MM.1S (cell line): ENCODE results near the gene MTA3.

Experiments used
- DNase-seq: peaks from one replicate; pipeline ENCODE4 v3.0.0-alpha.2; 2015
- H2AFZ ChIP-seq: fragments of 300-600 bp; sonication (generic); 2 replicates; pipeline ENCODE4 v1.6.0; 2016; ENCODE audit warnings: antibody characterized with exemption, low read length
- H3F3A ChIP-seq: fragments of 300-600 bp; sonication (generic); 2 replicates; pipeline ENCODE4 v1.6.1; 2016; ENCODE audit warnings: mild to moderate bottlenecking, antibody characterized with exemption, low read length, moderate library complexity, mixed read lengths; ENCODE audit not compliant: insufficient read depth
- H3K27ac ChIP-seq: fragments of 300-600 bp; sonication (generic); 2 replicates; pipeline ENCODE4 v1.5.1; 2016; ENCODE audit warnings: mild to moderate bottlenecking, low read length
- H3K27me3 ChIP-seq: fragments of 300-600 bp; sonication (generic); replicated peaks from 2 replicates; pipeline ENCODE4 v1.6.0; 2016; ENCODE audit warnings: low read length; ENCODE audit not compliant: insufficient read depth
- H3K36me3 ChIP-seq: fragments of 300-600 bp; sonication (generic); replicated peaks from 2 replicates; pipeline ENCODE4 v1.6.1; 2016; ENCODE audit warnings: mild to moderate bottlenecking, low read length, mixed read lengths; ENCODE audit not compliant: insufficient read depth
- H3K4me1 ChIP-seq: fragments of 300-600 bp; sonication (generic); 2 replicates; pipeline ENCODE4 v1.6.1; 2016; ENCODE audit warnings: low read length, mixed read lengths
- H3K4me2 ChIP-seq: fragments of 300-600 bp; sonication (generic); 2 replicates; pipeline ENCODE4 v1.6.0; 2016; ENCODE audit warnings: low read depth, low read length
- H3K4me3 ChIP-seq: fragments of 300-600 bp; sonication (generic); 2 replicates; pipeline ENCODE4 v1.5.1; 2016; ENCODE audit warnings: low read length, mixed read lengths
- H3K79me2 ChIP-seq: fragments of 300-600 bp; sonication (generic); 2 replicates; pipeline ENCODE4 v1.6.1; 2016; ENCODE audit warnings: mixed run types, low read length, mixed read lengths
- H3K9ac ChIP-seq: fragments of 300-600 bp; sonication (generic); 2 replicates; pipeline ENCODE4 v1.6.1; 2016; ENCODE audit warnings: low read length, mixed read lengths
- H3K9me2 ChIP-seq: fragments of 300-600 bp; sonication (generic); replicated peaks from 2 replicates; pipeline ENCODE4 v1.6.1; 2016; ENCODE audit warnings: mild to moderate bottlenecking, low read length, mixed read lengths; ENCODE audit not compliant: insufficient read depth
- H3K9me3 ChIP-seq: fragments of 300-600 bp; sonication (generic); replicated peaks from 2 replicates; pipeline ENCODE4 v1.6.1; 2016; ENCODE audit warnings: mild to moderate bottlenecking, low read length, mixed read lengths; ENCODE audit not compliant: insufficient read depth
- H4K20me1 ChIP-seq: fragments of 300-600 bp; sonication (generic); 2 replicates; pipeline ENCODE4 v1.6.1; 2016; ENCODE audit warnings: mild to moderate bottlenecking, low read length, moderate library complexity, mixed read lengths; ENCODE audit not compliant: insufficient read depth
- CTCF ChIP-seq: fragments of 300-600 bp; sonication (generic); IDR thresholded peaks from 2 replicates; pipeline ENCODE4 v1.5.1; 2016; ENCODE audit warnings: antibody characterized with exemption, low read length, mixed read lengths
- EZH2 ChIP-seq: fragments of 300-600 bp; sonication (generic); optimal IDR thresholded peaks from 2 replicates; pipeline ENCODE3; 2017; ENCODE audit warnings: low read depth, mild to moderate bottlenecking, antibody characterized with exemption, low read length, mixed read lengths
- EZH2phosphoT487 ChIP-seq: fragments of 300-600 bp; sonication (generic); IDR thresholded peaks from 2 replicates; pipeline ENCODE4 v1.6.1; 2018; ENCODE audit warnings: antibody characterized with exemption, low read length

The MTA3 gene

GRCh38 chr2:42653908-42654445 is 85.5 kb downstream of the MTA3 start:
- no peak overlapping the region for H3K4me3 ChIP-seq
- no peak overlapping the region for H2AFZ ChIP-seq
- H3K9me2 ChIP-seq = no peaks in the 10 kb centered on the region
- no peak overlapping the region for H3K9ac ChIP-seq
- H3K79me2 ChIP-seq = no peaks in the 10 kb centered on the region
- no peak overlapping the region for H3K4me2 ChIP-seq
- no peak for TF ChIP-seq EZH2phosphoT487
- no peak for TF ChIP-seq EZH2
- TF ChIP-seq CTCF = no peak
- no peaks in the 10 kb centered on the region for H3F3A ChIP-seq
- no peaks in the 10 kb centered on the region for H3K36me3 ChIP-seq
- no peak for DNase-seq
- no peak overlapping the region for H3K27ac ChIP-seq
- no peaks in the 10 kb centered on the region for H3K9me3 ChIP-seq
- no peaks in the 10 kb centered on the region for H4K20me1 ChIP-seq
- H3K27me3 ChIP-seq = no peaks in the 10 kb centered on the region
- no peaks in the 10 kb centered on the region for H3K4me1 ChIP-seq

- no peaks in the 10 kb centered on the region for H3F3A ChIP-seq
- H3K79me2 ChIP-seq = no peaks in the 10 kb centered on the region
- TF ChIP-seq EZH2phosphoT487 = no peak
- no peak for TF ChIP-seq CTCF
- no peak for TF ChIP-seq EZH2
- no peaks in the 10 kb centered on the region for H3K9me2 ChIP-seq
- no peak overlapping the region for H3K9ac ChIP-seq
- no peak overlapping the region for H2AFZ ChIP-seq
- no peak overlapping the region for H3K4me2 ChIP-seq
- H4K20me1 ChIP-seq = no peaks in the 10 kb centered on the region
- H3K4me3 ChIP-seq = no peak overlapping the region
- no peaks in the 10 kb centered on the region for H3K4me1 ChIP-seq
- no peak overlapping the region for H3K27ac ChIP-seq
- H3K27me3 ChIP-seq = no peaks in the 10 kb centered on the region
- H3K9me3 ChIP-seq = no peaks in the 10 kb centered on the region
- no peak for DNase-seq
- no peaks in the 10 kb centered on the region for H3K36me3 ChIP-seq
These were observed 89.9 kb downstream of the MTA3 start for GRCh38 chr2:42658306-42658705.

- Histone ChIP-seq H3K27me3 (no peaks in the 10 kb centered on the region), H3K9me2 (no peaks in the 10 kb centered on the region), H3K36me3 (no peaks in the 10 kb centered on the region), H3K4me3 (no peak overlapping the region), H3K79me2 (no peaks in the 10 kb centered on the region), H3K4me2 (no peak overlapping the region), H4K20me1 (no peaks in the 10 kb centered on the region), H3K4me1 (no peaks in the 10 kb centered on the region), H3F3A (no peaks in the 10 kb centered on the region), H3K27ac (no peak overlapping the region), H3K9ac (no peak overlapping the region), H3K9me3 (no peaks in the 10 kb centered on the region), H2AFZ (no peak overlapping the region)
- TF ChIP-seq EZH2 (no peak), CTCF (no peak), EZH2phosphoT487 (no peak)
- no peak for DNase-seq
These were observed 91.2 kb downstream of the MTA3 start for GRCh38 chr2:42659609-42660008.
